DND-41 (cell line): ENCODE results near the gene SLCO4A1.

Experiments used
- ATAC-seq: fragments of 200-7000 bp; cut with Tn5 transposase; 3 replicates; pipeline ENCODE4 v1.9.1; 2021; ENCODE audit warnings: low read depth; ENCODE audit not compliant: insufficient read depth
- DNase-seq: peaks from one replicate; pipeline ENCODE4 v3.0.0-alpha.2; 2020
- H2AFZ ChIP-seq: 2 replicates; pipeline ENCODE4 v1.6.0; 2012; ENCODE audit warnings: low read depth, low read length
- H3K27ac ChIP-seq: 2 replicates; pipeline ENCODE4 v1.5.1; 2012; ENCODE audit warnings: low read length, inconsistent platforms
- H3K27me3 ChIP-seq: fragments of 200-600 bp; sonication (generic); 2 replicates; pipeline ENCODE4 v1.6.0; 2012; ENCODE audit warnings: low read length, mild to moderate bottlenecking, inconsistent platforms; ENCODE audit not compliant: insufficient read depth, poor library complexity
- H3K36me3 ChIP-seq: 2 replicates; pipeline ENCODE4 v1.5.1; 2012; ENCODE audit warnings: low read length, inconsistent platforms; ENCODE audit not compliant: insufficient read depth
- H3K4me1 ChIP-seq: 2 replicates; pipeline ENCODE4 v1.5.1; 2012; ENCODE audit warnings: mild to moderate bottlenecking, low read length; ENCODE audit not compliant: insufficient read depth
- H3K4me2 ChIP-seq: 2 replicates; pipeline ENCODE4 v1.6.0; 2012; ENCODE audit warnings: mild to moderate bottlenecking, moderate library complexity, low read length, inconsistent platforms; ENCODE audit not compliant: insufficient read depth
- H3K4me3 ChIP-seq, 2 experiments: fragments of 200-600 bp in 1 of 2; shearing (Covaris generic) in 1 of 2; 2 replicates each; pipeline ENCODE4 v1.5.1; 2012 to 2016; ENCODE audit warnings: inconsistent platforms in 2 of 2, low read length in 2 of 2, mild to moderate bottlenecking in 2 of 2, low read depth in 1 of 2, moderate library complexity in 1 of 2
- H3K79me2 ChIP-seq: 2 replicates; pipeline ENCODE4 v1.6.0; 2012; ENCODE audit warnings: low read length, inconsistent platforms; ENCODE audit not compliant: insufficient read depth
- H3K9ac ChIP-seq: 2 replicates; pipeline ENCODE4 v1.6.0; 2012; ENCODE audit warnings: low read depth, mild to moderate bottlenecking, inconsistent platforms, low read length, moderate library complexity
- H3K9me3 ChIP-seq: 2 replicates; pipeline ENCODE4 v1.5.1; 2012; ENCODE audit warnings: low read length, moderate library complexity, mild to moderate bottlenecking, inconsistent platforms; ENCODE audit not compliant: insufficient read depth, severe bottlenecking
- H4K20me1 ChIP-seq: 2 replicates; pipeline ENCODE4 v1.6.0; 2012; ENCODE audit warnings: low read length; ENCODE audit not compliant: insufficient read depth
- CTCF ChIP-seq: IDR thresholded peaks from 2 replicates; pipeline ENCODE4 v1.5.1; 2012; ENCODE audit warnings: borderline replicate concordance, low read length, moderate library complexity, mild to moderate bottlenecking; ENCODE audit not compliant: poor library complexity, severe bottlenecking; ENCODE audit errors: extremely low read depth
- EZH2 ChIP-seq: IDR thresholded peaks from 3 replicates; pipeline ENCODE4 v1.6.1; 2012; ENCODE audit warnings: borderline replicate concordance, low read depth, mild to moderate bottlenecking, moderate library complexity, low read length, inconsistent platforms; ENCODE audit not compliant: severe bottlenecking

SLCO4A1 gene

GRCh38 chr20:62675877-62676260, 33.6 kb downstream of the SLCO4A1 start:
- no peak overlapping the region for H3K9ac ChIP-seq
- H3K27ac ChIP-seq: no peak overlapping the region
- H3K36me3 ChIP-seq: peaks cover 6% of the 10 kb centered on the region
- ATAC-seq: no peak
- peaks cover 3% of the 10 kb centered on the region; the same call in 1 of the 2 replicates for H3K4me1 ChIP-seq
- no peak overlapping the region for H3K4me3 ChIP-seq
- no peaks in the 10 kb centered on the region for H3K9me3 ChIP-seq
- no peak for TF ChIP-seq EZH2
- no peak for TF ChIP-seq CTCF
- H2AFZ ChIP-seq: no peak overlapping the region
- H3K27me3 ChIP-seq: no peaks in the 10 kb centered on the region
- no peak for DNase-seq
- no peak overlapping the region for H3K4me2 ChIP-seq
- H3K79me2 ChIP-seq: no peaks in the 10 kb centered on the region
- H4K20me1 ChIP-seq: peaks cover 7% of the 10 kb centered on the region; the same call in 1 of the 2 replicates

- Histone ChIP-seq H4K20me1 (peaks cover 6% of the 10 kb centered on the region; the same call in 1 of the 2 replicates), H3K27me3 (no peaks in the 10 kb centered on the region), H3K79me2 (no peaks in the 10 kb centered on the region), H3K4me3 (no peak overlapping the region), H3K4me2 (no peak overlapping the region), H2AFZ (no peak overlapping the region), H3K4me1 (peaks cover 3% of the 10 kb centered on the region; the same call in 1 of the 2 replicates), H3K9me3 (no peaks in the 10 kb centered on the region), H3K27ac (no peak overlapping the region), H3K36me3 (no peaks in the 10 kb centered on the region; the same call in 1 of the 2 replicates), H3K9ac (no peak overlapping the region)
- DNase-seq (no peak), ATAC-seq (no peak)
- TF ChIP-seq EZH2 (no peak), CTCF (no peak)
Measured at GRCh38 chr20:62676976-62677375, 34.7 kb downstream of the SLCO4A1 start.

- H3K9ac ChIP-seq: no peak overlapping the region
- no peak overlapping the region for H2AFZ ChIP-seq
- ATAC-seq: no peak
- H3K4me1 ChIP-seq: peaks cover 3% of the 10 kb centered on the region; the same call in 1 of the 2 replicates
- DNase-seq: no peak
- H4K20me1 ChIP-seq: peaks cover 6% of the 10 kb centered on the region; the same call in 1 of the 2 replicates
- H3K4me2 ChIP-seq: no peak overlapping the region
- no peak overlapping the region for H3K4me3 ChIP-seq
- no peaks in the 10 kb centered on the region for H3K36me3 ChIP-seq
- H3K9me3 ChIP-seq: no peaks in the 10 kb centered on the region
- no peaks in the 10 kb centered on the region for H3K27me3 ChIP-seq
- TF ChIP-seq EZH2 (no peak), CTCF (no peak)
- H3K27ac ChIP-seq: no peak overlapping the region
- no peaks in the 10 kb centered on the region for H3K79me2 ChIP-seq
Measured at GRCh38 chr20:62677678-62678077, 35.4 kb downstream of the SLCO4A1 start.
